HepG2 (cell line): ENCODE measurements around the gene WWP2. TPM values are rescaled to one million over a fixed set of nuclear protein-coding genes. Genes with fewer than 3 reads are reported as not detected.

Experiments used
- ATF3 ChIP-seq: sonication (generic); formaldehyde crosslinking; IDR thresholded peaks from 2 replicates; pipeline ENCODE4 v1.4.0; 2020; ENCODE audit warnings: missing genetic modification reagents
- ATF7 ChIP-seq, 2 experiments: fragments of 450-650 bp in 1 of 2; sonication (generic) in 1 of 2; formaldehyde crosslinking in 1 of 2; IDR thresholded peaks; 2 replicates each; pipeline versions ENCODE4 v1.4.0 to v1.6.1; 2016 to 2020; ENCODE audit warnings: antibody characterized with exemption in 1 of 2, mild to moderate bottlenecking in 1 of 2, missing genetic modification reagents in 1 of 2
- HNF4G ChIP-seq, 2 experiments: sonication (generic) in 1 of 2; formaldehyde crosslinking in 1 of 2; IDR thresholded peaks; 2 replicates each; pipeline versions ENCODE4 v1.4.0 to v1.6.1; 2011 to 2020; ENCODE audit warnings: borderline replicate concordance in 2 of 2, low read depth in 2 of 2, mild to moderate bottlenecking in 2 of 2, low read length in 1 of 2, missing genetic modification reagents in 1 of 2, moderate library complexity in 1 of 2
- KLF15 ChIP-seq: sonication (generic); formaldehyde crosslinking; IDR thresholded peaks from 2 replicates; pipeline ENCODE4 v1.8.1; 2023; ENCODE audit warnings: borderline replicate concordance, mild to moderate bottlenecking, inconsistent platforms, missing genetic modification reagents, mixed read lengths
- MAFF ChIP-seq: IDR thresholded peaks from 2 replicates; pipeline ENCODE4 v1.6.1; 2011; ENCODE audit warnings: low read depth, low read length, improper control_type of control experiment
- NR2F1 ChIP-seq, 2 experiments: fragments of 450-650 bp in 1 of 2; formaldehyde crosslinking in 1 of 2; IDR thresholded peaks; 2 replicates each; pipeline versions ENCODE4 v1.5.0 to v1.6.1; 2016 to 2020; ENCODE audit warnings: mild to moderate bottlenecking in 1 of 2, missing compliant biosample characterization in 1 of 2, missing genetic modification reagents in 1 of 2, moderate library complexity in 1 of 2
- RERE ChIP-seq: IDR thresholded peaks from 2 replicates; pipeline ENCODE4 v1.6.1; 2016; ENCODE audit warnings: low read depth, missing genetic modification reagents, missing compliant biosample characterization
- SSRP1 ChIP-seq: IDR thresholded peaks from 2 replicates; pipeline ENCODE4 v1.6.1; 2016; ENCODE audit warnings: control low read depth
- ZBTB44 ChIP-seq: sonication (generic); formaldehyde crosslinking; IDR thresholded peaks from 2 replicates; pipeline ENCODE4 v1.4.0; 2020; ENCODE audit warnings: missing genetic modification reagents
- ZNF251 ChIP-seq: sonication (generic); formaldehyde crosslinking; IDR thresholded peaks from 2 replicates; pipeline ENCODE4 v1.9.0; 2021; ENCODE audit warnings: mild to moderate bottlenecking, missing genetic modification reagents
- ZNF563 ChIP-seq: sonication (generic); formaldehyde crosslinking; IDR thresholded peaks from 2 replicates; pipeline ENCODE4 v1.8.0; 2022; ENCODE audit warnings: mild to moderate bottlenecking, moderate library complexity, missing genetic modification reagents
- ZNF644 ChIP-seq: IDR thresholded peaks from 2 replicates; pipeline ENCODE4 v1.6.1; 2016; ENCODE audit warnings: low read depth
- ZNF710 ChIP-seq: sonication (generic); formaldehyde crosslinking; IDR thresholded peaks from 2 replicates; pipeline ENCODE4 v1.5.0; 2020; ENCODE audit warnings: mild to moderate bottlenecking, missing genetic modification reagents, borderline replicate concordance
- ZNF772 ChIP-seq: sonication (generic); formaldehyde crosslinking; IDR thresholded peaks from 2 replicates; pipeline ENCODE4 v1.5.0; 2020; ENCODE audit warnings: mild to moderate bottlenecking, missing genetic modification reagents
- ZNF773 ChIP-seq: sonication (generic); formaldehyde crosslinking; IDR thresholded peaks from 2 replicates; pipeline ENCODE4 v1.4.0; 2020; ENCODE audit warnings: missing genetic modification reagents, borderline replicate concordance
- polyA plus RNA-seq, 8 experiments: library from polyadenylated mRNA; depleted of rRNA in 3 of 8; stranded (reverse) in 7 of 8; unstranded in 1 of 8; fragments of >200 nt; fragmentation: Illumina TruSeq in 4 of 8; extraction: Trizol in 4 of 8; gene quantifications; 2 replicates each; pipeline versions ENCODE4 v1.2.1 to v1.2.3, GENCODE V29; 2011 to 2016; ENCODE audit warnings: low read depth in 4 of 8, missing spikeins in 1 of 8, mixed read lengths in 1 of 8; ENCODE audit not compliant: insufficient read depth in 1 of 8
- total RNA-seq, 5 experiments: library from RNA; depleted of rRNA; stranded (reverse); fragments of >200 nt; fragmentation: Illumina TruSeq; extraction: Trizol; gene quantifications; 2 replicates each; pipeline ENCODE4 v1.2.3, GENCODE V29; 2016; ENCODE audit warnings: low read depth in 1 of 5

Gene WWP2
- total and polyA plus RNA-seq, 2 of the 13 experiments (the other 11 are each of a cell fraction or from before 2014, with no cell fraction given), result 11.4 to 28.2 TPM

- TF ChIP-seq HNF4G (IDR thresholded peaks at IDR 0.05; ENCODE audit: borderline replicate concordance, low read depth, low read length) (no peak; the same call in 1 of the 2 replicates), HNF4G (CRISPR knock-in tag; IDR thresholded peaks at IDR 0.05; ENCODE audit: borderline replicate concordance, low read depth) (no peak), ZNF644 (CRISPR knock-in tag) (no peak), ZNF773 (CRISPR knock-in tag) (no peak), ATF7 (IDR thresholded peaks at IDR 0.05) (no peak), ATF7 (CRISPR knock-in tag; IDR thresholded peaks at IDR 0.05) (peak; percentile 31; the same call in 1 of the 2 replicates), SSRP1 (CRISPR knock-in tag) (peak; percentile 71; the same call in 1 of the 2 replicates), RERE (CRISPR knock-in tag) (no peak), ZNF251 (no peak), ATF3 (CRISPR knock-in tag) (no peak), ZNF710 (CRISPR knock-in tag) (no peak), ZNF772 (CRISPR knock-in tag) (no peak; the same call in 1 of the 2 replicates), KLF15 (CRISPR knock-in tag) (no peak), MAFF (peak; percentile 93), ZBTB44 (CRISPR knock-in tag) (0 out of 2 replicates have a peak, but pooled peaks have one; percentile 38), NR2F1 (CRISPR knock-in tag; IDR thresholded peaks at IDR 0.05) (peak; percentile 26 to 45; a peak in 2 of 4 replicates), ZNF563 (CRISPR knock-in tag) (peak; percentile 83)
These were observed 35.6 kb upstream of the WWP2 start, which contains the start of gene NQO1 (continued) for GRCh38 chr16:69726313-69727060.
